HG02943 (cell line): ENCODE results near the gene ISLR2.
"Not testable (repeated sequence)": the region's sequence is repeated elsewhere in the genome, so short reads cannot be mapped to it uniquely, and the experiment has no call there.

ENCODE experiments used
- ATAC-seq: cut with Tn5 transposase; IDR thresholded peaks from one replicate; pipeline ENCODE4 v1.9.1; 2021; ENCODE audit warnings: mild to moderate bottlenecking, low read depth, moderate library complexity; ENCODE audit not compliant: unreplicated experiment

Gene ISLR2

GRCh38 chr15:74147051-74147450, 16.7 kb downstream of the ISLR2 start:
- no peak for ATAC-seq

GRCh38 chr15:74155766-74156417, 25.5 kb downstream of the ISLR2 start:
- no peak for ATAC-seq

GRCh38 chr15:74156678-74157411, 26.5 kb downstream of the ISLR2 start:
- ATAC-seq: no peak

GRCh38 chr15:74157868-74158827, 27.8 kb downstream of the ISLR2 start:
- ATAC-seq: no peak

- no peak for ATAC-seq
These were observed 28.7 kb downstream of the ISLR2 start for GRCh38 chr15:74158855-74159650.

GRCh38 chr15:74159773-74160172, 29.4 kb downstream of the ISLR2 start:
- no peak for ATAC-seq

GRCh38 chr15:74160390-74160789, 30.0 kb downstream of the ISLR2 start:
- ATAC-seq: not testable (repeated sequence)

GRCh38 chr15:74162195-74162536, 31.8 kb downstream of the ISLR2 start:
- ATAC-seq: not testable (repeated sequence)

GRCh38 chr15:74165461-74165860, 35.1 kb downstream of the ISLR2 start:
- no peak for ATAC-seq

- ATAC-seq: no peak
These were observed 37.5 kb downstream of the ISLR2 start for GRCh38 chr15:74167891-74168331.

GRCh38 chr15:74168711-74169126, 38.3 kb downstream of the ISLR2 start:
- no peak for ATAC-seq

GRCh38 chr15:74170071-74170844, 39.9 kb downstream of the ISLR2 start:
- no peak for ATAC-seq

- no peak for ATAC-seq
These were observed 40.6 kb downstream of the ISLR2 start for GRCh38 chr15:74170875-74171578.

GRCh38 chr15:74171965-74172541, 41.7 kb downstream of the ISLR2 start:
- ATAC-seq: no peak

- ATAC-seq: no peak
These were observed 42.5 kb downstream of the ISLR2 start for GRCh38 chr15:74172701-74173379.

GRCh38 chr15:74173380-74174218, 43.2 kb downstream of the ISLR2 start, which contains the start of gene ISLR:
Gene ISLR, plus strand, starts transcription at chr15:74173710. Its CDS starts 1,149 bp downstream, at chr15:74174859.
- no peak for ATAC-seq
